ENCODE results near the gene AJAP1.

AJAP1 gene

DNA sequence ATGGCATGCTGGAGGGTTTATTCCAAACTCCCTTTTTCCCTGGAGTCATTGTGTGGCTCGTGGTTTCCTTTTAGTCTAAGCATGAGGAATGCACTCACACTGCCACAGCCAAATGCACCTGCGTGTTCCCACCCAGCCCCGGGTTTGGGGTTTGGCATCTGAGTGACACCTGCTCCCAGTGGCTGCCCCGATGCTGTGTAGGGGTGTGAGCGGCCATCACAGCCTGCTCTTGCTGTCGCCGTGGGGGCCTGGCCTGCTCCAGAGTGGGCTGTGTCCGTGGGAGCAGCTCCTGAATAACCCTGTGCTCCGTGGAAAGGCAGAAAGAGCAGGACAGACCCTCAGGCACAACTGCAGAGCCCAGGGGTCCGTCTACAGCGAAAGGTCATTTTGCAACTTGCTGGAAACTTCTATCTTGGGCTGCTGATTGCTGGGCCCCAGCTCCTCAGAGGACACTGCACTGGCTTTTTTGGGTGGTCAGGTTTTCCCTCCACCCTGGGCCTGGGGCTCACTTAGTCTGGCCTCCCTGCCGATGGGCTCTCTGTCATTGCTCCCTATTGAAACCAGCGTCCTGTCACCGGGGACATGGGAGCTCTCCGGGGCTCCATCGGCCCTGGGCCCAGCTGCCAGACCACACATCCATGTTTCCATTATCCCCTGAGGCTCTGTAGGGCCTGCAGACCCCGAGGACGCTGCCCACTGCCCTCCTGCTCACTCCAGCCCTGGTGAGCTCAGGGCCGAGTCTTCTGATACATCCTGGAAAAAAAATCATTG lies 74.1 kb downstream of the AJAP1 start:
- DNase-seq (ENCODE audit: low spot score), result no peak
- TF ChIP-seq, protein P1, sequence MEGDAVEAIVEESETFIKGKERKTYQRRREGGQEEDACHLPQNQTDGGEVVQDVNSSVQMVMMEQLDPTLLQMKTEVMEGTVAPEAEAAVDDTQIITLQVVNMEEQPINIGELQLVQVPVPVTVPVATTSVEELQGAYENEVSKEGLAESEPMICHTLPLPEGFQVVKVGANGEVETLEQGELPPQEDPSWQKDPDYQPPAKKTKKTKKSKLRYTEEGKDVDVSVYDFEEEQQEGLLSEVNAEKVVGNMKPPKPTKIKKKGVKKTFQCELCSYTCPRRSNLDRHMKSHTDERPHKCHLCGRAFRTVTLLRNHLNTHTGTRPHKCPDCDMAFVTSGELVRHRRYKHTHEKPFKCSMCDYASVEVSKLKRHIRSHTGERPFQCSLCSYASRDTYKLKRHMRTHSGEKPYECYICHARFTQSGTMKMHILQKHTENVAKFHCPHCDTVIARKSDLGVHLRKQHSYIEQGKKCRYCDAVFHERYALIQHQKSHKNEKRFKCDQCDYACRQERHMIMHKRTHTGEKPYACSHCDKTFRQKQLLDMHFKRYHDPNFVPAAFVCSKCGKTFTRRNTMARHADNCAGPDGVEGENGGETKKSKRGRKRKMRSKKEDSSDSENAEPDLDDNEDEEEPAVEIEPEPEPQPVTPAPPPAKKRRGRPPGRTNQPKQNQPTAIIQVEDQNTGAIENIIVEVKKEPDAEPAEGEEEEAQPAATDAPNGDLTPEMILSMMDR (IDR thresholded peaks at IDR 0.05; ENCODE audit: extremely low read depth, insufficient read depth, missing control alignments), result no peak
- in situ Hi-C loops (cut with MboI; ENCODE audit: low pct_unique_long_range_greater_than_20kb, low sequenced_read_pairs, unreplicated experiment), result no loop called here

GRCh38 chr1:4729090-4729471 lies 74.7 kb downstream of the AJAP1 start:
- DNase-seq (ENCODE audit: low spot score), result no peak
- in situ Hi-C loops (cut with MboI; ENCODE audit: low pct_unique_long_range_greater_than_20kb, low sequenced_read_pairs, unreplicated experiment), result no loop called here
- TF ChIP-seq, protein P1 (IDR thresholded peaks at IDR 0.05; ENCODE audit: extremely low read depth, insufficient read depth, missing control alignments), result no peak

DNA sequence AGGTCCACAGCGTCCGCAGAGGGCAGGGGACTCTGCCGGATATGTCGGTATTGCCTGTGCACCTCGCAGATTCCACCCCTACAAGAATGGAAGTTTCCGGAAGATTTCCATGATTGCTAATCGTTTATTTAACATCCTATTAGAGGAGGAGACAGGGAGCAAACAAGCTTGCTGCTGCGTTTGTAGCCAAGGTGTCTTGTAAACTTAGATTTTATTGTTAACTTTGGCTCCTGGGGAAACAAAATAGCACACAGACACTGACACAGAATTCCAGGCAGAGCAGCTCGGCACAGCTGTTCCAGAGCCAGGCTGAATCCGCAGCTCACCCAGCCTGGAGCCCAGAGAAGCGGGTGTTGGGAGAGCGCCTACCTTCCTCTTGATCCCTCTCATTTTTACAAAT lies 75.7 kb downstream of the AJAP1 start:
- in situ Hi-C loops (cut with MboI; ENCODE audit: low pct_unique_long_range_greater_than_20kb, low sequenced_read_pairs, unreplicated experiment), result no loop called here
- TF ChIP-seq, protein P1 (IDR thresholded peaks at IDR 0.05; ENCODE audit: extremely low read depth, insufficient read depth, missing control alignments), result no peak

DNA sequence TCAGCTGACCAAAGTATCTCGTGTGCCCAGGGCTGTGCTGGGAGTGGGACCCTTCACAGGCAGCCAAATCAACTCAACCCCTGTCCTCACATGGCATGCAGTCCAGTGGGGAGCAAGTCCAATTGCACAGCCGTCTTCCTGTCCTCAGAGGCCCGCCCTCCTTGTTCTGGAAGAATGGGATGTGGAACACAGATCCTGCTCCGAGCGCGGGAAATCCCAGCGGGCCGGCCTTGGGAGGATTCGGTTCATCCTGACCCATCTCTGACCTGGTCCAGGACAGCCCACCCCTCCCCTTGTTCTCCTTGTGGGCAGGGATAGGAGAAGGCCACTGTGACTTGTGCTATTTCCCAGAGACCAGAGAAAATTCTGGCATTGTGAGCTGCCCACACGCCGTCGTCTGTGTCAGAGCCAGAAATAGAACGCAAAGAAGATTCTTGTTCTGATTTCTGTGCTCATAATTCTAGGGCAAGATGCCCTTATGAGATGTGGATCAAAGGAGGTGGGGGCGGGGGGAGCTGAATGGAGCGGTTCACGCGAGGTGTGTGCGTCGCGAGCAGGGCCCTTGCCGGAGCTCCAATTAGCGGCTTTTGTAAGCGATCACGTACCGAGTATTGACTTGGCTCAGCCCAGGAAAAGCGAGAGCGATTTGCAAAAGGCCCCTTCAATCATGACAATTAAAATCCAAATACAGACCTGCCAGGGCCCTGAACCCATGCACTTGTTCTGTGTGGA lies 79.2 kb downstream of the AJAP1 start:
- in situ Hi-C loops (cut with MboI; ENCODE audit: low pct_unique_long_range_greater_than_20kb, low sequenced_read_pairs, unreplicated experiment), result no loop called here
- TF ChIP-seq, protein P1 (IDR thresholded peaks at IDR 0.05; ENCODE audit: extremely low read depth, insufficient read depth, missing control alignments), result no peak
- DNase-seq (ENCODE audit: low spot score), result no peak

More for the DNA sequence above, 75.7 kb downstream of the AJAP1 start:
- no peak for DNase-seq (ENCODE audit: low spot score)

GRCh38 chr1:4734219-4734618 lies 79.8 kb downstream of the AJAP1 start:
- DNase-seq (ENCODE audit: low spot score), result no peak
- in situ Hi-C loops (cut with MboI; ENCODE audit: low pct_unique_long_range_greater_than_20kb, low sequenced_read_pairs, unreplicated experiment), result no loop called here
- TF ChIP-seq, protein P1 (IDR thresholded peaks at IDR 0.05; ENCODE audit: extremely low read depth, insufficient read depth, missing control alignments), result no peak

DNA sequence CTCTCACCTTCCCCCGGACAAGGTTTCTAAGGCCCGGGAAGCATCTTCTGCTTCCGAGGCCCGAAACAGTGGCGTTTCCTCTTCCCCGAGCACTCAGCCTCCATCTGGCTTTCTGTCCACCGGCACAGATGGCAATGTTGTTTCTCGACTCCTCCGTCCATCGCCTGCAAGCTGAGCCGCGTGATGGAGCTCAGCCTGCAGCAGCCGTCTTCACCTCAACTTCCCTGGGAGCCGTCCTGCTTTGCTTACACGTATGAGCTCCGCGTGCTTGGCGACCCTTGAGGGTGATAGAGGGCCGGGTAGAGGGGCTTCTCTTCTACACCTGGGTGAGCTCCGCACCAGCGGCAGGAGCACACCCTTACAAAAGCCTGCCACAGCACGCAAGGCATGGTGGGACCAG lies 80.4 kb downstream of the AJAP1 start:
- in situ Hi-C loops (cut with MboI; ENCODE audit: low pct_unique_long_range_greater_than_20kb, low sequenced_read_pairs, unreplicated experiment), result no loop called here
- TF ChIP-seq, protein P1 (IDR thresholded peaks at IDR 0.05; ENCODE audit: extremely low read depth, insufficient read depth, missing control alignments), result no peak
- no peak for DNase-seq (ENCODE audit: low spot score)
